Measurements from ENCODE around the gene ADAM17. TPM values are rescaled to one million over a fixed set of nuclear protein-coding genes. Genes with fewer than 3 reads are reported as not detected.

ADAM17 gene
- total and polyA plus RNA-seq, 4 donors: 3.3 to 14.1 (median 7.9) TPM

DNA sequence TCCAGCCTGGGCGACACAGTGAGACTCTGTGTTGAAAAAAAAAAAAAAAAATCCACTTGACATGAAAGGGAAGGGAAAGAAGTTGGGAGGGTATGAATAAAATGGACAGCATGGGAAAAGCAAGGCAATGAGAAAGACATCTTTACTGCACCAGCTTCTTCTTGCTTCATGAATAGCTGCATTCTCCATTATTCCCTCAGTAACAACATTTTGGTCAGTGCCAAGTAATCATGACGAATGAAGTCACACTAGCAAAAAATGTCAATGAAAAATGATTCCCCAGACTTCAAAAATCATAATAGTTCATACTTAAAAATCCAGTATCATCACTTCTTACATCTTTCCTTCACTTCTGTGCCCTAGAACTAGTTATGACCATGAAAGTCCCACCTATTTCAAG lies 30.4 kb downstream of the ADAM17 start:
- no peak overlapping the region for H3K4me3 ChIP-seq (ENCODE audit: low read depth in 1 of 3, low read length in 3 of 3)
- H3K27ac ChIP-seq (ENCODE audit: low read depth in 1 of 2, low read length in 2 of 2): no peak overlapping the region
- TF ChIP-seq FOXA1 (IDR thresholded peaks at IDR 0.05): no peak
- TF ChIP-seq RXRA (IDR thresholded peaks at IDR 0.05): no peak
- no peak for TF ChIP-seq EGR1 (IDR thresholded peaks at IDR 0.05; ENCODE audit: low read depth in 2 of 2)
- TF ChIP-seq HNF4A (conservative IDR thresholded peaks at IDR 0.05): no peak
- TF ChIP-seq HNF4G (IDR thresholded peaks at IDR 0.05): no peak
- no peak for TF ChIP-seq YY1 (IDR thresholded peaks at IDR 0.05)
- TF ChIP-seq, protein P1, sequence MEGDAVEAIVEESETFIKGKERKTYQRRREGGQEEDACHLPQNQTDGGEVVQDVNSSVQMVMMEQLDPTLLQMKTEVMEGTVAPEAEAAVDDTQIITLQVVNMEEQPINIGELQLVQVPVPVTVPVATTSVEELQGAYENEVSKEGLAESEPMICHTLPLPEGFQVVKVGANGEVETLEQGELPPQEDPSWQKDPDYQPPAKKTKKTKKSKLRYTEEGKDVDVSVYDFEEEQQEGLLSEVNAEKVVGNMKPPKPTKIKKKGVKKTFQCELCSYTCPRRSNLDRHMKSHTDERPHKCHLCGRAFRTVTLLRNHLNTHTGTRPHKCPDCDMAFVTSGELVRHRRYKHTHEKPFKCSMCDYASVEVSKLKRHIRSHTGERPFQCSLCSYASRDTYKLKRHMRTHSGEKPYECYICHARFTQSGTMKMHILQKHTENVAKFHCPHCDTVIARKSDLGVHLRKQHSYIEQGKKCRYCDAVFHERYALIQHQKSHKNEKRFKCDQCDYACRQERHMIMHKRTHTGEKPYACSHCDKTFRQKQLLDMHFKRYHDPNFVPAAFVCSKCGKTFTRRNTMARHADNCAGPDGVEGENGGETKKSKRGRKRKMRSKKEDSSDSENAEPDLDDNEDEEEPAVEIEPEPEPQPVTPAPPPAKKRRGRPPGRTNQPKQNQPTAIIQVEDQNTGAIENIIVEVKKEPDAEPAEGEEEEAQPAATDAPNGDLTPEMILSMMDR (IDR thresholded peaks at IDR 0.05; ENCODE audit: low read depth, low read length, missing input control): no peak
- TF ChIP-seq, protein P2, sequence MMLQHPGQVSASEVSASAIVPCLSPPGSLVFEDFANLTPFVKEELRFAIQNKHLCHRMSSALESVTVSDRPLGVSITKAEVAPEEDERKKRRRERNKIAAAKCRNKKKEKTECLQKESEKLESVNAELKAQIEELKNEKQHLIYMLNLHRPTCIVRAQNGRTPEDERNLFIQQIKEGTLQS (IDR thresholded peaks at IDR 0.05): no peak
- no peak for TF ChIP-seq RAD21 (IDR thresholded peaks at IDR 0.05)
- H3K9ac ChIP-seq (ENCODE audit: low read depth in 1 of 2, low read length in 2 of 2): no peak overlapping the region
- H3K4me1 ChIP-seq (ENCODE audit: control insufficient read depth in 4 of 4, insufficient read depth in 4 of 4, low read length in 3 of 4): peaks cover 0 to 5% (median 1%) of the 10 kb centered on the region in 4 donors
- no peaks in the 10 kb centered on the region for H3K9me3 ChIP-seq (ENCODE audit: control insufficient read depth in 4 of 4, low read length in 3 of 4)
- no peak for DNase-seq (ENCODE audit: low spot score)
- peaks cover 0 to 26% (median 14%) of the 10 kb centered on the region in 4 donors for H3K36me3 ChIP-seq (ENCODE audit: control insufficient read depth in 4 of 4, insufficient read depth in 3 of 4, low read depth in 1 of 4, low read length in 3 of 4)
- WGBS: 97% methylated on average over 2 of the region's 2 CpGs
- no peaks in the 10 kb centered on the region for H3K27me3 ChIP-seq (ENCODE audit: control insufficient read depth in 4 of 4, insufficient read depth in 4 of 4, low read length in 3 of 4)

DNA sequence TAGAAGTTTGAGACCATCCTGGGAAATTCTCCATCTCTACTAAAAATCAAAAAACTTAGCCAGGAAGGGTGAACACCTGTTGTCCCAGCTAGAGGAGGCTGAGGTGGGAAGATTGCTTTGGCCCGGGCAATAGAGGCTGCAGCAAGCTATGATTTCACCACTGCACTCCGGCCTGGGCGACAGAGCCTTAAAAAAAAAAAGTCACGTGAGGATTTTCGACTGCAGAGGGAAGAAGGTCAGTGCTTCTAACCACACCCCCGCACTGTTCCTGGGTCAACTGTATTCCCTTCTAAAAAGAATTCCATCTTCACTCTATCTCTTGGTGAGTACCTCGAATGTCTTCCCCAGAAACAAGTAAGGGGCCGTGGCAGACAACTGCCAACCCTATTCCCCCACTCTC lies 31.3 kb downstream of the ADAM17 start:
- Histone ChIP-seq H3K4me1 (ENCODE audit: control insufficient read depth in 4 of 4, insufficient read depth in 4 of 4, low read length in 3 of 4) (peaks cover 0 to 5% (median 1%) of the 10 kb centered on the region in 4 donors), H3K36me3 (ENCODE audit: control insufficient read depth in 4 of 4, insufficient read depth in 3 of 4, low read depth in 1 of 4, low read length in 3 of 4) (peaks cover 2 to 29% (median 20%) of the 10 kb centered on the region in 4 donors), H3K9me3 (ENCODE audit: control insufficient read depth in 4 of 4, low read length in 3 of 4) (no peaks in the 10 kb centered on the region), H3K27ac (ENCODE audit: low read depth in 1 of 2, low read length in 2 of 2) (no peak overlapping the region), H3K27me3 (ENCODE audit: control insufficient read depth in 4 of 4, insufficient read depth in 4 of 4, low read length in 3 of 4) (no peaks in the 10 kb centered on the region), H3K9ac (ENCODE audit: low read depth in 1 of 2, low read length in 2 of 2) (no peak overlapping the region), H3K4me3 (ENCODE audit: low read depth in 1 of 3, low read length in 3 of 3) (no peak overlapping the region)
- WGBS: 93% methylated on average over 8 of the region's 8 CpGs
- TF ChIP-seq, protein P3, sequence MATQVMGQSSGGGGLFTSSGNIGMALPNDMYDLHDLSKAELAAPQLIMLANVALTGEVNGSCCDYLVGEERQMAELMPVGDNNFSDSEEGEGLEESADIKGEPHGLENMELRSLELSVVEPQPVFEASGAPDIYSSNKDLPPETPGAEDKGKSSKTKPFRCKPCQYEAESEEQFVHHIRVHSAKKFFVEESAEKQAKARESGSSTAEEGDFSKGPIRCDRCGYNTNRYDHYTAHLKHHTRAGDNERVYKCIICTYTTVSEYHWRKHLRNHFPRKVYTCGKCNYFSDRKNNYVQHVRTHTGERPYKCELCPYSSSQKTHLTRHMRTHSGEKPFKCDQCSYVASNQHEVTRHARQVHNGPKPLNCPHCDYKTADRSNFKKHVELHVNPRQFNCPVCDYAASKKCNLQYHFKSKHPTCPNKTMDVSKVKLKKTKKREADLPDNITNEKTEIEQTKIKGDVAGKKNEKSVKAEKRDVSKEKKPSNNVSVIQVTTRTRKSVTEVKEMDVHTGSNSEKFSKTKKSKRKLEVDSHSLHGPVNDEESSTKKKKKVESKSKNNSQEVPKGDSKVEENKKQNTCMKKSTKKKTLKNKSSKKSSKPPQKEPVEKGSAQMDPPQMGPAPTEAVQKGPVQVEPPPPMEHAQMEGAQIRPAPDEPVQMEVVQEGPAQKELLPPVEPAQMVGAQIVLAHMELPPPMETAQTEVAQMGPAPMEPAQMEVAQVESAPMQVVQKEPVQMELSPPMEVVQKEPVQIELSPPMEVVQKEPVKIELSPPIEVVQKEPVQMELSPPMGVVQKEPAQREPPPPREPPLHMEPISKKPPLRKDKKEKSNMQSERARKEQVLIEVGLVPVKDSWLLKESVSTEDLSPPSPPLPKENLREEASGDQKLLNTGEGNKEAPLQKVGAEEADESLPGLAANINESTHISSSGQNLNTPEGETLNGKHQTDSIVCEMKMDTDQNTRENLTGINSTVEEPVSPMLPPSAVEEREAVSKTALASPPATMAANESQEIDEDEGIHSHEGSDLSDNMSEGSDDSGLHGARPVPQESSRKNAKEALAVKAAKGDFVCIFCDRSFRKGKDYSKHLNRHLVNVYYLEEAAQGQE (IDR thresholded peaks at IDR 0.05): no peak
- TF ChIP-seq EGR1 (IDR thresholded peaks at IDR 0.05; ENCODE audit: low read depth in 2 of 2) (no peak), SP1 (IDR thresholded peaks at IDR 0.05) (no peak)
- DNase-seq (ENCODE audit: low spot score): no peak

- Histone ChIP-seq H3K9ac (ENCODE audit: low read depth in 1 of 2, low read length in 2 of 2) (no peak overlapping the region), H3K9me3 (ENCODE audit: control insufficient read depth in 4 of 4, low read length in 3 of 4) (no peaks in the 10 kb centered on the region), H3K36me3 (ENCODE audit: control insufficient read depth in 4 of 4, insufficient read depth in 3 of 4, low read depth in 1 of 4, low read length in 3 of 4) (peaks cover 2 to 39% (median 17%) of the 10 kb centered on the region in 4 donors), H3K4me3 (ENCODE audit: low read depth in 1 of 3, low read length in 3 of 3) (no peak overlapping the region), H3K27me3 (ENCODE audit: control insufficient read depth in 4 of 4, insufficient read depth in 4 of 4, low read length in 3 of 4) (no peaks in the 10 kb centered on the region), H3K4me1 (ENCODE audit: control insufficient read depth in 4 of 4, insufficient read depth in 4 of 4, low read length in 3 of 4) (no peaks in the 10 kb centered on the region), H3K27ac (ENCODE audit: low read depth in 1 of 2, low read length in 2 of 2) (no peak overlapping the region)
- WGBS: 98% methylated on average over 2 of the region's 2 CpGs
- no peak for DNase-seq (ENCODE audit: low spot score)
- TF ChIP-seq TAF1 (conservative IDR thresholded peaks at IDR 0.05) (no peak), FOXA1 (IDR thresholded peaks at IDR 0.05) (no peak), EGR1 (IDR thresholded peaks at IDR 0.05; ENCODE audit: low read depth in 2 of 2) (no peak), SP1 (IDR thresholded peaks at IDR 0.05) (no peak), JUND (IDR thresholded peaks at IDR 0.05) (no peak), HNF4G (IDR thresholded peaks at IDR 0.05) (no peak), FOXA2 (IDR thresholded peaks at IDR 0.05) (no peak), GABPA (IDR thresholded peaks at IDR 0.05 in 1 of 2, conservative IDR thresholded peaks at IDR 0.05 in 1 of 2) (no peak), MAX (IDR thresholded peaks at IDR 0.05) (no peak), YY1 (IDR thresholded peaks at IDR 0.05) (no peak), HNF4A (conservative IDR thresholded peaks at IDR 0.05) (no peak)
- TF ChIP-seq, protein P2 (IDR thresholded peaks at IDR 0.05): no peak
- TF ChIP-seq, protein P3 (IDR thresholded peaks at IDR 0.05): no peak
Measured at GRCh38 chr2:9519250-9519649, 36.4 kb downstream of the ADAM17 start.

Data from liver (tissue), 9 donors.